HL-60 (cell line): Measurements from ENCODE around the gene PSMD5.

ENCODE experiments used
- DNase-seq, 2 experiments: peaks; one replicate each; pipeline ENCODE4 v3.0.0-alpha.2; 2010 to 2020; ENCODE audit warnings: low read depth in 1 of 2, low spot score in 1 of 2
- H3K27ac ChIP-seq: fragments of 250-450 bp; sonication (Bioruptor Pico); replicated peaks from 2 replicates; pipeline ENCODE4 v1.5.1; 2020; ENCODE audit warnings: mild to moderate bottlenecking, moderate library complexity
- H3K27me3 ChIP-seq: fragments of 250-450 bp; sonication (Bioruptor Pico); 2 replicates; pipeline ENCODE4 v1.5.1; 2021; ENCODE audit warnings: mild to moderate bottlenecking, moderate library complexity; ENCODE audit not compliant: insufficient read depth, poor library complexity, severe bottlenecking
- H3K4me3 ChIP-seq: replicated peaks from 2 replicates; pipeline ENCODE4 v1.5.1; 2011; ENCODE audit warnings: mild to moderate bottlenecking, control low read depth, low read length; ENCODE audit not compliant: insufficient read depth
- SPI1 ChIP-seq: IDR thresholded peaks from 2 replicates; pipeline ENCODE4 v1.6.1; 2012; ENCODE audit warnings: low read depth, mild to moderate bottlenecking, borderline replicate concordance

The PSMD5 gene

GRCh38 chr9:120767451-120767850 lies 75.3 kb downstream of the PSMD5 start:
- TF ChIP-seq SPI1 = no peak
- no peak overlapping the region for H3K27ac ChIP-seq

More at GRCh38 chr9:120767451-120767850, 75.3 kb downstream of the PSMD5 start:
- H3K27me3 ChIP-seq = no peaks in the 10 kb centered on the region
- no peak for DNase-seq
- H3K4me3 ChIP-seq = no peak overlapping the region
